PC-3 (cell line): ENCODE measurements around the gene WNT7A. TPM values are rescaled to one million over a fixed set of nuclear protein-coding genes. Genes with fewer than 3 reads are reported as not detected.

ENCODE experiments used
- ATAC-seq: fragments of 200-7000 bp; cut with Tn5 transposase; 2 replicates; pipeline ENCODE4 v1.9.1; 2020; ENCODE audit warnings: mild to moderate bottlenecking, moderate library complexity
- BruUV-seq: library from RNA; stranded (reverse); fragments of 400-500 nt; replicated peaks from 2 replicates; lab custom pipeline; 2021; lab: Mats Ljungman, UMichigan
- CTCF ChIA-PET: fragments of 300-600 bp; sonication (Branson Sonifier 250); formaldehyde crosslinking; loops from one replicate; lab custom pipeline; 2022; ENCODE audit warnings: antibody characterized with exemption; lab: Charles Lee
- POLR2A ChIA-PET: fragments of 300-600 bp; sonication (Branson Sonifier 250); formaldehyde crosslinking; loops from one replicate; lab custom pipeline; 2022; ENCODE audit warnings: antibody characterized with exemption; ENCODE audit not compliant: unreplicated experiment; lab: Charles Lee
- DNase-seq: peaks from one replicate; pipeline ENCODE4 v3.0.0-alpha.2; 2015
- H2AFZ ChIP-seq: fragments of 300-600 bp; sonication (generic); 2 replicates; pipeline ENCODE4 v1.6.0; 2016; ENCODE audit warnings: antibody characterized with exemption, low read length
- H3F3A ChIP-seq: fragments of 300-600 bp; sonication (generic); one replicate; pipeline ENCODE4 v1.6.0; 2017; ENCODE audit warnings: antibody characterized with exemption, low read length, control low read depth, mild to moderate bottlenecking; ENCODE audit not compliant: unreplicated experiment
- H3K27ac ChIP-seq: fragments of 300-600 bp; sonication (generic); 2 replicates; pipeline ENCODE4 v1.5.1; 2016; ENCODE audit warnings: mild to moderate bottlenecking, low read length
- H3K27me3 ChIP-seq: fragments of 300-600 bp; sonication (generic); 2 replicates; pipeline ENCODE4 v1.6.1; 2016; ENCODE audit warnings: low read length, mixed read lengths
- H3K36me3 ChIP-seq: fragments of 300-600 bp; sonication (generic); 2 replicates; pipeline ENCODE4 v1.6.1; 2016; ENCODE audit warnings: low read depth, mixed run types, low read length, mixed read lengths
- H3K4me1 ChIP-seq: fragments of 300-600 bp; sonication (generic); 2 replicates; pipeline ENCODE4 v1.5.1; 2016; ENCODE audit warnings: low read length; ENCODE audit not compliant: insufficient read depth
- H3K4me2 ChIP-seq: fragments of 300-600 bp; sonication (generic); 2 replicates; pipeline ENCODE4 v1.6.0; 2016; ENCODE audit warnings: low read length
- H3K4me3 ChIP-seq: fragments of 300-600 bp; sonication (generic); 2 replicates; pipeline ENCODE4 v1.5.1; 2016; ENCODE audit warnings: mild to moderate bottlenecking, low read length, mixed read lengths
- H3K79me2 ChIP-seq: fragments of 300-600 bp; sonication (generic); 2 replicates; pipeline ENCODE4 v1.6.1; 2017; ENCODE audit warnings: low read length, mixed read lengths
- H3K9ac ChIP-seq: fragments of 300-600 bp; sonication (generic); 2 replicates; pipeline ENCODE4 v1.6.0; 2016; ENCODE audit warnings: mild to moderate bottlenecking, low read length
- H3K9me2 ChIP-seq: fragments of 300-600 bp; sonication (generic); replicated peaks from 2 replicates; pipeline ENCODE4 v1.6.1; 2016; ENCODE audit warnings: mixed run types, low read length, mixed read lengths
- H3K9me3 ChIP-seq: fragments of 300-600 bp; sonication (generic); 2 replicates; pipeline ENCODE4 v1.6.1; 2016; ENCODE audit warnings: low read length, mixed read lengths
- H4K20me1 ChIP-seq: fragments of 300-600 bp; sonication (generic); 2 replicates; pipeline ENCODE4 v1.6.1; 2016; ENCODE audit warnings: low read length, mixed read lengths
- CTCF ChIP-seq: fragments of 300-600 bp; sonication (generic); conservative IDR thresholded peaks from 2 replicates; pipeline ENCODE4 v1.5.1; 2017; ENCODE audit warnings: antibody characterized with exemption, low read depth, mild to moderate bottlenecking, low read length
- EZH2 ChIP-seq: fragments of 300-600 bp; sonication (generic); IDR thresholded peaks from one replicate; pipeline ENCODE4 v1.6.1; 2017; ENCODE audit warnings: antibody characterized with exemption, mild to moderate bottlenecking, low read length; ENCODE audit not compliant: unreplicated experiment
- EZH2phosphoT487 ChIP-seq: fragments of 300-600 bp; sonication (generic); IDR thresholded peaks from 2 replicates; pipeline ENCODE4 v1.6.1; 2018; ENCODE audit warnings: mild to moderate bottlenecking, antibody characterized with exemption, low read length, borderline replicate concordance
- intact Hi-C: fragments of 100-400 bp; cut with micrococcal nuclease; formaldehyde crosslinking; loops from 2 replicates; pipeline ENCODE4 v1.9.0; 2023
- total RNA-seq: library from RNA; depleted of rRNA; stranded (reverse); fragments of >200 nt; gene quantifications from 2 replicates; pipeline ENCODE4 v1.2.3, GENCODE V29; 2014

Gene WNT7A
- total RNA-seq, 1 experiment from 2014 or later: 16.2 TPM

- Histone ChIP-seq H3K9ac (no peak overlapping the region), H3K79me2 (no peaks in the 10 kb centered on the region), H3K4me3 (no peak overlapping the region), H2AFZ (peak overlapping the region; percentile 7; the same call in 1 of the 2 replicates), H3K36me3 (no peaks in the 10 kb centered on the region), H3K4me2 (0 out of 2 replicates have a peak overlapping the region, but pooled peaks have one; percentile 13), H3K27me3 (no peaks in the 10 kb centered on the region), H3K9me2 (no peaks in the 10 kb centered on the region), H3F3A (no peaks in the 10 kb centered on the region), H3K9me3 (no peaks in the 10 kb centered on the region), H3K27ac (no peak overlapping the region), H4K20me1 (no peaks in the 10 kb centered on the region), H3K4me1 (peaks cover 8% of the 10 kb centered on the region)
- peak; percentile 49 for DNase-seq
- ChIA-PET POLR2A (no interaction called here), CTCF (no interaction called here)
- TF ChIP-seq CTCF: no peak
- no peak for TF ChIP-seq EZH2
- TF ChIP-seq EZH2phosphoT487: no peak
- no TSS peak for BruUV-seq
- ATAC-seq: peak; percentile 60
- intact Hi-C loops: no loop called here
Measured at GRCh38 chr3:13770170-13771169, 109.4 kb downstream of the WNT7A start.

- Histone ChIP-seq H3K4me1 (peaks cover 8% of the 10 kb centered on the region), H3K9ac (no peak overlapping the region), H3K79me2 (no peaks in the 10 kb centered on the region), H3K27ac (no peak overlapping the region), H3K4me3 (no peak overlapping the region), H3K4me2 (no peak overlapping the region), H4K20me1 (no peaks in the 10 kb centered on the region), H2AFZ (no peak overlapping the region), H3K36me3 (no peaks in the 10 kb centered on the region), H3K9me2 (no peaks in the 10 kb centered on the region), H3F3A (no peaks in the 10 kb centered on the region), H3K27me3 (no peaks in the 10 kb centered on the region), H3K9me3 (no peaks in the 10 kb centered on the region)
- BruUV-seq: no TSS peak
- TF ChIP-seq EZH2phosphoT487: no peak
- TF ChIP-seq CTCF: no peak
- TF ChIP-seq EZH2: no peak
- ChIA-PET CTCF (no interaction called here), POLR2A (no interaction called here)
- ATAC-seq (no peak), DNase-seq (no peak)
- intact Hi-C loops: no loop called here
Measured at GRCh38 chr3:13769422-13769821, 110.4 kb downstream of the WNT7A start.

- Histone ChIP-seq H2AFZ (no peak overlapping the region), H3K9ac (no peak overlapping the region), H3K27me3 (no peaks in the 10 kb centered on the region), H4K20me1 (no peaks in the 10 kb centered on the region), H3K36me3 (no peaks in the 10 kb centered on the region), H3K9me2 (no peaks in the 10 kb centered on the region), H3K9me3 (no peaks in the 10 kb centered on the region), H3K4me2 (no peak overlapping the region), H3F3A (no peaks in the 10 kb centered on the region), H3K4me3 (no peak overlapping the region), H3K4me1 (peaks cover 8% of the 10 kb centered on the region), H3K27ac (no peak overlapping the region), H3K79me2 (no peaks in the 10 kb centered on the region)
- CTCF ChIA-PET: no interaction called here
- BruUV-seq: no TSS peak
- intact Hi-C loops: no loop called here
- POLR2A ChIA-PET: no interaction called here
- DNase-seq: no peak
- no peak for ATAC-seq
- TF ChIP-seq EZH2phosphoT487 (no peak), EZH2 (no peak), CTCF (no peak)
Measured at GRCh38 chr3:13768453-13768852, 111.4 kb downstream of the WNT7A start.
